IMR-90 (cell line): Measurements from ENCODE around the gene PFKL. TPM values are rescaled to one million over a fixed set of nuclear protein-coding genes. Genes with fewer than 3 reads are reported as not detected.

Experiments
- ATAC-seq: fragments of 200-7000 bp; cut with Tn5 transposase; 2 replicates; pipeline ENCODE4 v1.9.1; 2020; ENCODE audit warnings: low read depth, mild to moderate bottlenecking, moderate library complexity
- BruUV-seq: library from RNA; stranded (reverse); fragments of 400-500 nt; replicated peaks from 2 replicates; lab custom pipeline; 2021; lab: Mats Ljungman, UMichigan
- CTCF ChIA-PET: fragments of 300-600 bp; formaldehyde crosslinking; extraction: SDS; loops from one replicate; lab custom pipeline; 2021; ENCODE audit warnings: antibody characterized with exemption; lab: Yijun Ruan, JAX
- POLR2A ChIA-PET: fragments of 300-600 bp; sonication (Branson Sonifier 250); formaldehyde crosslinking; loops from one replicate; lab custom pipeline; 2022; ENCODE audit warnings: antibody characterized with exemption; ENCODE audit not compliant: unreplicated experiment; lab: Charles Lee
- DNase-seq: peaks from one replicate; pipeline ENCODE4 v3.0.0; 2013
- H2AFZ ChIP-seq: replicated peaks from 2 replicates; pipeline ENCODE3; 2013; ENCODE audit warnings: low read length, mild to moderate bottlenecking; ENCODE audit not compliant: poor library complexity
- H2AK5ac ChIP-seq: 2 replicates; pipeline ENCODE4 v1.6.1; 2013; ENCODE audit warnings: low read depth, low read length, inconsistent platforms
- H2AK9ac ChIP-seq: replicated peaks from 2 replicates; pipeline ENCODE3; 2013; ENCODE audit warnings: mild to moderate bottlenecking, low read depth, low read length, moderate library complexity; ENCODE audit not compliant: poor library complexity
- H2BK120ac ChIP-seq: 2 replicates; pipeline ENCODE4 v1.6.1; 2013; ENCODE audit warnings: low read depth, low read length, inconsistent platforms
- H2BK15ac ChIP-seq: 3 replicates; pipeline ENCODE4 v1.6.1; 2013; ENCODE audit warnings: low read depth, low read length, inconsistent platforms
- H2BK20ac ChIP-seq: 2 replicates; pipeline ENCODE4 v1.6.1; 2013; ENCODE audit warnings: low read depth, mild to moderate bottlenecking, inconsistent platforms, low read length, moderate library complexity
- H2BK5ac ChIP-seq: 2 replicates; pipeline ENCODE4 v1.6.1; 2013; ENCODE audit warnings: mild to moderate bottlenecking, low read depth, low read length, inconsistent platforms; ENCODE audit not compliant: poor library complexity, severe bottlenecking
- H3K14ac ChIP-seq: replicated peaks from 2 replicates; pipeline ENCODE4 v1.6.1; 2013; ENCODE audit warnings: low read depth, low read length, inconsistent platforms
- H3K18ac ChIP-seq: 2 replicates; pipeline ENCODE4 v1.6.1; 2013; ENCODE audit warnings: low read depth, low read length, control low read depth
- H3K23ac ChIP-seq: 2 replicates; pipeline ENCODE4 v1.6.1; 2013; ENCODE audit warnings: low read depth, low read length, inconsistent platforms
- H3K27ac ChIP-seq: 2 replicates; pipeline ENCODE4 v1.5.1; 2013; ENCODE audit warnings: mild to moderate bottlenecking, control low read depth, low read length; ENCODE audit not compliant: insufficient read depth
- H3K27me3 ChIP-seq: 2 replicates; pipeline ENCODE4 v1.6.1; 2013; ENCODE audit warnings: low read length; ENCODE audit not compliant: control insufficient read depth, insufficient read depth
- H3K36me3 ChIP-seq: 2 replicates; pipeline ENCODE4 v1.6.1; 2013; ENCODE audit warnings: low read length, mixed read lengths; ENCODE audit not compliant: control insufficient read depth, insufficient read depth
- H3K4ac ChIP-seq: 2 replicates; pipeline ENCODE4 v1.6.1; 2013; ENCODE audit warnings: low read depth, low read length, inconsistent platforms
- H3K4me1 ChIP-seq: 2 replicates; pipeline ENCODE4 v1.6.1; 2013; ENCODE audit warnings: low read length, mixed read lengths; ENCODE audit not compliant: control insufficient read depth, insufficient read depth
- H3K4me2 ChIP-seq: 2 replicates; pipeline ENCODE4 v1.6.1; 2013; ENCODE audit warnings: low read depth, mild to moderate bottlenecking, control low read depth, low read length, moderate library complexity
- H3K4me3 ChIP-seq: 2 replicates; pipeline ENCODE4 v1.5.1; 2013; ENCODE audit warnings: low read depth, mild to moderate bottlenecking, control low read depth, low read length, moderate library complexity; ENCODE audit not compliant: insufficient read depth
- H3K56ac ChIP-seq: 2 replicates; pipeline ENCODE4 v1.6.1; 2013; ENCODE audit warnings: low read length, inconsistent platforms; ENCODE audit not compliant: insufficient read depth; ENCODE audit errors: extremely low read depth
- H3K79me1 ChIP-seq, 2 experiments: 2 replicates each; pipeline ENCODE4 v1.6.1; 2013; ENCODE audit warnings: low read length in 2 of 2, inconsistent platforms in 1 of 2, low read depth in 1 of 2
- H3K9ac ChIP-seq: 2 replicates; pipeline ENCODE4 v1.6.1; 2013; ENCODE audit warnings: low read depth, low read length, control low read depth
- H3K9me1 ChIP-seq: 2 replicates; pipeline ENCODE4 v1.6.1; 2013; ENCODE audit warnings: low read length, inconsistent platforms; ENCODE audit not compliant: insufficient read depth
- H3K9me3 ChIP-seq: 2 replicates; pipeline ENCODE4 v1.6.1; 2013; ENCODE audit warnings: low read length; ENCODE audit not compliant: control insufficient read depth, insufficient read depth
- H4K20me1 ChIP-seq: 2 replicates; pipeline ENCODE4 v1.6.1; 2013; ENCODE audit warnings: low read length, inconsistent platforms; ENCODE audit not compliant: insufficient read depth
- H4K5ac ChIP-seq: 2 replicates; pipeline ENCODE4 v1.6.1; 2013; ENCODE audit warnings: mild to moderate bottlenecking, low read depth, low read length, control low read depth
- H4K8ac ChIP-seq, 2 experiments: 2 replicates each; pipeline ENCODE4 v1.6.1; 2013; ENCODE audit warnings: low read depth in 2 of 2, low read length in 2 of 2, control low read depth in 1 of 2, inconsistent platforms in 1 of 2
- H4K91ac ChIP-seq: 2 replicates; pipeline ENCODE4 v1.6.1; 2013; ENCODE audit warnings: low read depth, low read length, inconsistent platforms; ENCODE audit not compliant: insufficient read depth
- CHD1 ChIP-seq: IDR thresholded peaks from 2 replicates; pipeline ENCODE4 v1.6.1; 2012; ENCODE audit warnings: low read depth, low read length, improper control_type of control experiment
- CTCF ChIP-seq: conservative IDR thresholded peaks from 2 replicates; pipeline ENCODE4 v1.5.1; 2012; ENCODE audit warnings: mild to moderate bottlenecking, low read depth, low read length, improper control_type of control experiment
- ELK1 ChIP-seq: fragments of 150-350 bp; IDR thresholded peaks from 2 replicates; pipeline ENCODE4 v1.6.1; 2016; ENCODE audit warnings: low read depth, mild to moderate bottlenecking, low read length, moderate library complexity, borderline replicate concordance
- MAZ ChIP-seq: IDR thresholded peaks from 2 replicates; pipeline ENCODE4 v1.6.1; 2012; ENCODE audit warnings: low read depth, mild to moderate bottlenecking, low read length, improper control_type of control experiment, moderate library complexity, borderline replicate concordance
- MXI1 ChIP-seq: IDR thresholded peaks from 2 replicates; pipeline ENCODE4 v1.6.1; 2012; ENCODE audit warnings: low read depth, mild to moderate bottlenecking, low read length, moderate library complexity, borderline replicate concordance
- NFE2L2 ChIP-seq: fragments of 150-350 bp; IDR thresholded peaks from 2 replicates; pipeline ENCODE4 v1.6.1; 2016; ENCODE audit warnings: low read depth, mild to moderate bottlenecking, low read length
- RAD21 ChIP-seq: IDR thresholded peaks from 2 replicates; pipeline ENCODE4 v1.6.1; 2012; ENCODE audit warnings: low read length, improper control_type of control experiment
- RCOR1 ChIP-seq: IDR thresholded peaks from 2 replicates; pipeline ENCODE4 v1.6.1; 2012; ENCODE audit warnings: mild to moderate bottlenecking, low read length, improper control_type of control experiment; ENCODE audit not compliant: insufficient replicate concordance
- RFX5 ChIP-seq: IDR thresholded peaks from 2 replicates; pipeline ENCODE4 v1.8.0; 2012; ENCODE audit warnings: low read depth, mild to moderate bottlenecking, low read length, moderate library complexity
- SMC3 ChIP-seq: fragments of 150-350 bp; IDR thresholded peaks from 2 replicates; pipeline ENCODE4 v1.6.1; 2016; ENCODE audit warnings: low read depth, mild to moderate bottlenecking, antibody characterized with exemption, low read length, moderate library complexity
- WGBS, 2 experiments: methylation state at CpG; one replicate each; pipeline versions ENCODE4 v1.1.5 to v1.1.7; 2013; ENCODE audit warnings: missing lambda C conversion rate in 2 of 2; ENCODE audit not compliant: insufficient read length in 1 of 2; ENCODE audit errors: extremely low coverage in 2 of 2; 5-methylcytosine and 5-hydroxymethylcytosine counted together
- dilution Hi-C: fragments of 300-500 bp; cut with HindIII; formaldehyde crosslinking; loops from one replicate; pipeline ENCODE4 v1.14.3; 2018; ENCODE audit warnings: low sequenced_read_pairs; ENCODE audit not compliant: unreplicated experiment
- in situ Hi-C: fragments of 300-500 bp; cut with MboI; formaldehyde crosslinking; loops from 3 replicates; pipeline ENCODE4 v1.14.3; 2019; ENCODE audit warnings: low sequenced_read_pairs, inconsistent platforms, mixed read lengths
- intact Hi-C: fragments of 100-400 bp; cut with micrococcal nuclease; formaldehyde crosslinking; loops from 2 replicates; pipeline ENCODE4 v1.10.0; 2022
- polyA plus RNA-seq, 3 experiments: library from polyadenylated mRNA; depleted of rRNA; stranded (reverse); fragments of >200 nt; gene quantifications; 2 replicates each; pipeline ENCODE4 v1.2.3, GENCODE V29; 2012; ENCODE audit warnings: low replicate concordance in 1 of 3
- total RNA-seq: library from RNA; depleted of rRNA; stranded (reverse); fragments of >200 nt; gene quantifications from 2 replicates; pipeline ENCODE4 v1.2.3, GENCODE V29; 2012

Gene PFKL
- total and polyA plus RNA-seq, 2 of the 4 experiments (the other 2 are of a cell fraction), result 103 to 126 TPM

GRCh38 chr21:44321846-44322450 lies 22.1 kb downstream of the PFKL start:
- no peak overlapping the region for H4K8ac ChIP-seq
- H3K27ac ChIP-seq, result no peak overlapping the region
- H3K18ac ChIP-seq, result no peak overlapping the region
- H3K56ac ChIP-seq, result no peak overlapping the region
- no peak overlapping the region for H3K4ac ChIP-seq
- ChIA-PET CTCF (no interaction called here), POLR2A (no interaction called here)
- no peak overlapping the region for H4K91ac ChIP-seq
- no peak overlapping the region for H3K4me2 ChIP-seq
- H3K9me3 ChIP-seq, result no peaks in the 10 kb centered on the region
- H2BK120ac ChIP-seq, result no peak overlapping the region
- BruUV-seq, result no TSS peak
- no peaks in the 10 kb centered on the region; the same call in 1 of the 2 replicates for H4K20me1 ChIP-seq
- H2BK20ac ChIP-seq, result no peak overlapping the region
- no peaks in the 10 kb centered on the region for H3K27me3 ChIP-seq
- dilution Hi-C loops (no loop called here), intact Hi-C loops (no loop called here), in situ Hi-C loops (no loop called here)
- no peak overlapping the region for H3K9ac ChIP-seq
- no peak overlapping the region for H2AFZ ChIP-seq
- H3K36me3 ChIP-seq, result peaks cover 76% of the 10 kb centered on the region
- H3K23ac ChIP-seq, result no peak overlapping the region
- H3K79me1 ChIP-seq, result no peaks in the 10 kb centered on the region
- no peak overlapping the region for H3K14ac ChIP-seq
- H2AK9ac ChIP-seq, result no peak overlapping the region
- no peak overlapping the region for H2BK15ac ChIP-seq
- 94% methylated on average over 7 of the region's 23 CpGs; no CpG with 5 or more reads in 1 of the 2 experiments for WGBS, 2 experiments
- no peaks in the 10 kb centered on the region for H3K9me1 ChIP-seq
- no peaks in the 10 kb centered on the region for H3K4me1 ChIP-seq
- TF ChIP-seq SMC3 (no peak), MAZ (no peak), RCOR1 (no peak), RFX5 (no peak), CTCF (no peak), MXI1 (no peak), ELK1 (no peak), NFE2L2 (no peak), CHD1 (no peak), RAD21 (no peak)
- ATAC-seq, result no peak
- no peak overlapping the region for H4K5ac ChIP-seq
- H2AK5ac ChIP-seq, result no peak overlapping the region
- no peak overlapping the region for H3K4me3 ChIP-seq
- no peak overlapping the region for H2BK5ac ChIP-seq
- no peak for DNase-seq
